Left lung (tissue), 10 donors: Measurements from ENCODE around the gene KCNIP4. TPM values are rescaled to one million over a fixed set of nuclear protein-coding genes. Genes with fewer than 3 reads are reported as not detected.

ENCODE experiments used
- ATAC-seq: fragments of 200-7000 bp; cut with Tn5 transposase; one replicate; pipeline ENCODE4 v1.9.1; 2020; ENCODE audit warnings: moderate library complexity
- DNase-seq, 4 donors: peaks; one replicate each; pipeline ENCODE4 v3.0.0-alpha.2; 2013 to 2020
- H3K27ac ChIP-seq, 2 donors: fragments of 200-600 bp; sonication (generic) in 1 of 2; one replicate each; pipeline versions ENCODE4 v1.5.0 to v1.8.0; 2020 to 2021
- H3K27me3 ChIP-seq, 2 donors: fragments of 200-600 bp; sonication (generic) in 1 of 2; one replicate each; pipeline versions ENCODE4 v1.5.0 to v1.8.0; 2020 to 2021
- H3K36me3 ChIP-seq, 2 donors: fragments of 200-600 bp; sonication (generic) in 1 of 2; one replicate each; pipeline versions ENCODE4 v1.5.0 to v1.8.0; 2020 to 2021
- H3K4me1 ChIP-seq, 2 donors: fragments of 200-600 bp; one replicate each; pipeline ENCODE4 v1.8.0; 2021
- H3K4me3 ChIP-seq, 2 donors: fragments of 200-600 bp; sonication (generic) in 1 of 2; one replicate each; pipeline versions ENCODE4 v1.5.0 to v1.8.0; 2020 to 2021; ENCODE audit warnings: mild to moderate bottlenecking in 1 of 2
- H3K9me3 ChIP-seq, 2 donors: fragments of 200-600 bp; sonication (generic) in 1 of 2; one replicate each; pipeline versions ENCODE4 v1.5.0 to v1.8.0; 2020 to 2021
- intact Hi-C, 2 donors: fragments of 100-400 bp; cut with DNase I; formaldehyde crosslinking; loops; one replicate each; pipeline versions ENCODE4 v1.11.2 to v1.14.2; 2022
- polyA plus RNA-seq, 6 donors: library from polyadenylated mRNA; unstranded; fragments of 120-200 nt; gene quantifications; one replicate each; pipeline ENCODE4 v1.2.1, GENCODE V29; 2013; ENCODE audit not compliant: insufficient read length in 6 of 6
- total RNA-seq, 2 donors: library from RNA; stranded (reverse); fragmentation: NEBNext Ultra II Directional; extraction: Animal tissue kit (Norgen Biotek cat#: 25700); gene quantifications; one replicate each; pipeline ENCODE4 v1.2.1, GENCODE V29; 2021
- TF ChIP-seq, protein P1 (sequence below), 2 donors: fragments of 200-600 bp; sonication (generic) in 1 of 2; IDR thresholded peaks; one replicate each; pipeline versions ENCODE4 v1.5.0 to v1.8.0; 2021; ENCODE audit warnings: antibody characterized with exemption in 2 of 2
- donor health status: DM: no; HTN: yes; CAD: no.
- donor health status: DM: no; HTN: no; CAD: no.

The KCNIP4 gene
- total and polyA plus RNA-seq, 8 donors: 2.8 to 5.4 (median 4.9) TPM; not detected in 2

DNA sequence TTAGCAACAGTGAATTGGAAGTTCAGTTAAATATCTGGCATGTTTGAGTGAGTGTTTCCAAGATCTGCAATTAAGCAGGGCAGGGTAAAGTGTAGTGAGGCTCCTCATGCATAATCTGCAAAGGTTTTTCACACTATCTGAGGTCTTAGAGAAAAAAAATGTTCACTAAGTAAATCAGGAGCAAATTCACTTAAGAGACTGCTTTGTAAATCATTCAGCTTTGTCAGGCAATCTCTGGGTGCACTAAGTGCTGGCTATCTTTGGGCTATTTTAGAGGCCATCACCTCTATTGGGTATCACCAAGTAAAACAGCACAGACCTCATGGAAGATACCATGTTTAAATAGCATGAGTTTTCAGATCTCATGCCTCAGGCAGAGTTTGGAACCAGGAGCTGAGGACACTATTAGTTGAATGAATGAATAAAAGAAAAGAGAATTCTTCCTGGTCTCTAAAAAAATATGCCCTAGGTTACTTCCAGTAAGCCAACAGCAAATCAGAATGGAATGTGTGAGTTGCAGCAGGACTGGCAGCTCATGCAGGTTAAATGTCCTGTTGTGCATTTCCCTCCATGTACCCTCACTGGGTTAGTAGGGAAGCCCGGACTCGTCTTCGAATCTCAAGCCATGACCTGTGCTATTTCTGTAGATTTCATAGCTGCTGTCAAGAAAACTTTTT, 195.3 kb downstream of the KCNIP4 start:
- no peaks in the 10 kb centered on the region for H3K36me3 ChIP-seq
- TF ChIP-seq, protein P1, sequence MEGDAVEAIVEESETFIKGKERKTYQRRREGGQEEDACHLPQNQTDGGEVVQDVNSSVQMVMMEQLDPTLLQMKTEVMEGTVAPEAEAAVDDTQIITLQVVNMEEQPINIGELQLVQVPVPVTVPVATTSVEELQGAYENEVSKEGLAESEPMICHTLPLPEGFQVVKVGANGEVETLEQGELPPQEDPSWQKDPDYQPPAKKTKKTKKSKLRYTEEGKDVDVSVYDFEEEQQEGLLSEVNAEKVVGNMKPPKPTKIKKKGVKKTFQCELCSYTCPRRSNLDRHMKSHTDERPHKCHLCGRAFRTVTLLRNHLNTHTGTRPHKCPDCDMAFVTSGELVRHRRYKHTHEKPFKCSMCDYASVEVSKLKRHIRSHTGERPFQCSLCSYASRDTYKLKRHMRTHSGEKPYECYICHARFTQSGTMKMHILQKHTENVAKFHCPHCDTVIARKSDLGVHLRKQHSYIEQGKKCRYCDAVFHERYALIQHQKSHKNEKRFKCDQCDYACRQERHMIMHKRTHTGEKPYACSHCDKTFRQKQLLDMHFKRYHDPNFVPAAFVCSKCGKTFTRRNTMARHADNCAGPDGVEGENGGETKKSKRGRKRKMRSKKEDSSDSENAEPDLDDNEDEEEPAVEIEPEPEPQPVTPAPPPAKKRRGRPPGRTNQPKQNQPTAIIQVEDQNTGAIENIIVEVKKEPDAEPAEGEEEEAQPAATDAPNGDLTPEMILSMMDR (IDR thresholded peaks at IDR 0.05): no peak
- no peak overlapping the region for H3K4me3 ChIP-seq
- no peaks in the 10 kb centered on the region for H3K9me3 ChIP-seq
- no peak for DNase-seq
- no peaks in the 10 kb centered on the region for H3K27me3 ChIP-seq
- ATAC-seq: no peak
- H3K27ac ChIP-seq: no peak overlapping the region
- intact Hi-C loops: no loop called here
- no peaks in the 10 kb centered on the region for H3K4me1 ChIP-seq

DNA sequence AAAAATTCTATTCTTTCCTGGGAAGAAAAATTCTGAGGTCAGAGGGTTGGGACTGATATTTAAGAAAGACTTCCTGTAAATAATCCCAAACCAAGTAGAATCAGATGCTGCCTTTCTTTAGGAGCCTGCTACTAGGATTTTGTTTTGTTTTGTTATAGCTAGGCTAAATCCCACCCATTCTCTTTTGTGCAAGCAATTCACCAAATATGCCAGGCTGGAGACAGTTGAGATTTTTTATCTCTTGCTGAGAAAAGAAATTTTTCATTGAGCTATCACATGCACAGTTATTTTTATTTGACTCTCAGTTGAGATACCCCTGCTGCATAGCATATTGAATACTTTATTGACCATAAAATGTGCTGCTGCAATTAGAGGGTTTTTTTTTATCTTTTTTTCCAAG, 196.0 kb downstream of the KCNIP4 start:
- H3K9me3 ChIP-seq: no peaks in the 10 kb centered on the region
- ATAC-seq (no peak), DNase-seq (no peak)
- H3K36me3 ChIP-seq: no peaks in the 10 kb centered on the region
- H3K4me3 ChIP-seq: no peak overlapping the region
- H3K27ac ChIP-seq: no peak overlapping the region
- intact Hi-C loops: no loop called here
- no peaks in the 10 kb centered on the region for H3K27me3 ChIP-seq
- TF ChIP-seq, protein P1 (IDR thresholded peaks at IDR 0.05): no peak
- no peaks in the 10 kb centered on the region for H3K4me1 ChIP-seq

DNA sequence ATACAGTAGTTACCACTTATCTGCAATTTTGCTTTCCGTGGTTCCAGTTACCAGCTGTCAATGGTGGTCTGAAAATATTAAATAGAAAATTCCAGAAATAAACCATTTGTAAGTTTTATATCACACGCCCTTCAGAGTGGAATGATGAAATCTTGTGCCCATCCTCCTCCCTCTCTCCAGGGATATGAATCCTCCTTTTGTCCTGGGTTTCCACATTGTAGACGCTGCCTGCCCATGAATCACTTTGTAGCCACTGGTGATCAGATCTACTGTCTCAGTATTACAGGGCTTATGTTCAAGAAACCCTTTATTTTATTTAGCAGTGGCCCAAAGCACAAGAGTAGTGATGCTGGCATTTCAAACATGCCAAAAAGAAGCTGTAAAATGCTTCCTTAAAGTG, 198.6 kb downstream of the KCNIP4 start:
- no peak for DNase-seq
- Histone ChIP-seq H3K4me3 (no peak overlapping the region), H3K4me1 (no peaks in the 10 kb centered on the region), H3K27ac (no peak overlapping the region), H3K9me3 (no peaks in the 10 kb centered on the region), H3K27me3 (no peaks in the 10 kb centered on the region), H3K36me3 (no peaks in the 10 kb centered on the region)
- TF ChIP-seq, protein P1 (IDR thresholded peaks at IDR 0.05): no peak
- ATAC-seq: no peak
- intact Hi-C loops: no loop called here

DNA sequence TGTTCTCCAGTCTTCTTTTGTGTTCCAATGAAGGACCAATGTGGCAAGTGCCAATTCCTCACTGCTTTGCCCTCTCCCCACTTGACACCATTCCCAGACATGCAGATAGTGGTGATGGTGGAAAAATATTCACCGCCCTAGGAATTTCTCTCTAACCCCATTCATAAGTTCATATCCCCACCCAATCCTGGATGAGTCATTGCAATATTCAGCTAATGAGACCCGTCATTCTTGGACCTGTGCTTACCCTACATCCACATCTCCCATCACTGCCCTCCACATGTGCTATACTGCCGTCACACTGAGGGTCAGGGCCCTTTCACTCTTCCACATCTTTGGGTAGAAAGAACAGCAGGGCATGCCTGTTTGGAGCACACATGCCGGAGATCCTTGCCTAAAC, 199.2 kb downstream of the KCNIP4 start:
- TF ChIP-seq, protein P1 (IDR thresholded peaks at IDR 0.05): no peak
- Histone ChIP-seq H3K27me3 (no peaks in the 10 kb centered on the region), H3K4me1 (no peaks in the 10 kb centered on the region), H3K9me3 (no peaks in the 10 kb centered on the region), H3K4me3 (no peak overlapping the region), H3K27ac (no peak overlapping the region), H3K36me3 (no peaks in the 10 kb centered on the region)
- intact Hi-C loops: no loop called here
- no peak for DNase-seq
- ATAC-seq: no peak

DNA sequence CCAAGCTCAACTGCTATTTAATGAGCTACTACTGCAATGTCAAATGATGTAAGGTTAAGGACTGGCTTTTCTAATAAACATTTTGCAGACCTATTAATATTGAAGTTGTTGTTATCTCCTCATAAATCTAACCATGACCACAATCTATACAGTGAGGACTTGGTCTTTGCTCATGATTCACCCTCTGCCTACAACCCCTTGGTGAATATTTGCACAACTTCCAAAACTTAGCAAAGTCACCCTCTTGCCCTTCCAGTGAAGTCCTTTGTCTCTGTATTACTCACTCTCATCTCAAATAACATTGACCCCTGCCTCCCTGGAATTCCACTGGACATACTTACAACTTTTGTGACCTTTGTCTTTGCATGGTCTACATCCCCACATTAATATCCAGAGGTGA, 204.5 kb downstream of the KCNIP4 start:
- intact Hi-C loops: no loop called here
- ATAC-seq (no peak), DNase-seq (no peak)
- Histone ChIP-seq H3K4me1 (no peaks in the 10 kb centered on the region), H3K27me3 (no peaks in the 10 kb centered on the region), H3K4me3 (no peak overlapping the region), H3K27ac (no peak overlapping the region), H3K9me3 (no peaks in the 10 kb centered on the region), H3K36me3 (no peaks in the 10 kb centered on the region)
- TF ChIP-seq, protein P1 (IDR thresholded peaks at IDR 0.05): no peak
